22Rv1 (cell line): ENCODE measurements around the gene SLC25A25.

Experiments used
- ZFX ChIP-seq: fragments of 450-650 bp; IDR thresholded peaks from 2 replicates; pipeline ENCODE4 v1.6.1; 2017; ENCODE audit warnings: antibody characterized with exemption, borderline replicate concordance
- TF ChIP-seq, protein P1 (sequence below): fragments of 450-650 bp; IDR thresholded peaks from 2 replicates; pipeline ENCODE4 v1.5.1; 2017; ENCODE audit warnings: mild to moderate bottlenecking

DNA sequence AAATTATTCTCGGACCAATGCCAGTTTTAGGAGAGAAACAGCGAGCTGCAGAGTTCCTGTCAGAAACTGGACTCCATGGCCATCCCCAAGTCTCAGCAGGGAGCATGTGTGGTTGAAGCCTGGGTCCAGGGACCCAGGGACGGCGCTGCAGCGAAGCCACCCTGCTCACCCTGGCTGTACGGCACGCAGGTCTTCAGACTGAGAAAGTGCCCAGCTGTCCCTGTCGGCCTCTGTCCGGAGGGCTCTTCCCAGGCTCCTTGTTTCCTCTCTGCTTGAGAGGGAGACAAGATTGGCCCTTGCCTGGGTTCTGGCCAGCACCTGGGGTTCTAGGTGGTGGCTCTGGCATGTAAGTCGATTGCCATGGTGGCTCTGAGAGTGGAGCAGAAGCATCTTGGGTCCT, 32.5 kb downstream of the SLC25A25 start:
- TF ChIP-seq, protein P1, sequence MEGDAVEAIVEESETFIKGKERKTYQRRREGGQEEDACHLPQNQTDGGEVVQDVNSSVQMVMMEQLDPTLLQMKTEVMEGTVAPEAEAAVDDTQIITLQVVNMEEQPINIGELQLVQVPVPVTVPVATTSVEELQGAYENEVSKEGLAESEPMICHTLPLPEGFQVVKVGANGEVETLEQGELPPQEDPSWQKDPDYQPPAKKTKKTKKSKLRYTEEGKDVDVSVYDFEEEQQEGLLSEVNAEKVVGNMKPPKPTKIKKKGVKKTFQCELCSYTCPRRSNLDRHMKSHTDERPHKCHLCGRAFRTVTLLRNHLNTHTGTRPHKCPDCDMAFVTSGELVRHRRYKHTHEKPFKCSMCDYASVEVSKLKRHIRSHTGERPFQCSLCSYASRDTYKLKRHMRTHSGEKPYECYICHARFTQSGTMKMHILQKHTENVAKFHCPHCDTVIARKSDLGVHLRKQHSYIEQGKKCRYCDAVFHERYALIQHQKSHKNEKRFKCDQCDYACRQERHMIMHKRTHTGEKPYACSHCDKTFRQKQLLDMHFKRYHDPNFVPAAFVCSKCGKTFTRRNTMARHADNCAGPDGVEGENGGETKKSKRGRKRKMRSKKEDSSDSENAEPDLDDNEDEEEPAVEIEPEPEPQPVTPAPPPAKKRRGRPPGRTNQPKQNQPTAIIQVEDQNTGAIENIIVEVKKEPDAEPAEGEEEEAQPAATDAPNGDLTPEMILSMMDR: no peak
- no peak for TF ChIP-seq ZFX
